ENCODE measurements around the gene MAPKAPK3. TPM values are rescaled to one million over a fixed set of nuclear protein-coding genes. Genes with fewer than 3 reads are reported as not detected.

MAPKAPK3 gene
- total RNA-seq, 1 donor from 2014 or later, result 60.8 TPM

- no peak for TF ChIP-seq CTCF (IDR thresholded peaks at IDR 0.05)
- H3K4me1 ChIP-seq, result peaks cover 47% of the 10 kb centered on the region
- peak; percentile 93 for DNase-seq
- intact Hi-C loops (cut with DNase I), result no loop called here
- H3K4me3 ChIP-seq, result no peak overlapping the region
- H3K36me3 ChIP-seq, result peaks cover 15% of the 10 kb centered on the region
- no peaks in the 10 kb centered on the region for H3K27me3 ChIP-seq
- ATAC-seq, result peak; percentile 81
- peak overlapping the region; percentile 87 for H3K27ac ChIP-seq
- no peaks in the 10 kb centered on the region for H3K9me3 ChIP-seq
Measured at GRCh38 chr3:50583897-50584296, 33.1 kb upstream of the MAPKAPK3 start.

- H3K4me3 ChIP-seq, result no peak overlapping the region
- no peaks in the 10 kb centered on the region for H3K9me3 ChIP-seq
- peaks cover 15% of the 10 kb centered on the region for H3K36me3 ChIP-seq
- DNase-seq (no peak), ATAC-seq (peak; percentile 2)
- no peak for TF ChIP-seq CTCF (IDR thresholded peaks at IDR 0.05)
- intact Hi-C loops (cut with DNase I), result no loop called here
- H3K4me1 ChIP-seq, result peaks cover 50% of the 10 kb centered on the region
- H3K27me3 ChIP-seq, result no peaks in the 10 kb centered on the region
- H3K27ac ChIP-seq, result peak overlapping the region; percentile 87
Measured at GRCh38 chr3:50584391-50584790, 32.6 kb upstream of the MAPKAPK3 start.

DNA sequence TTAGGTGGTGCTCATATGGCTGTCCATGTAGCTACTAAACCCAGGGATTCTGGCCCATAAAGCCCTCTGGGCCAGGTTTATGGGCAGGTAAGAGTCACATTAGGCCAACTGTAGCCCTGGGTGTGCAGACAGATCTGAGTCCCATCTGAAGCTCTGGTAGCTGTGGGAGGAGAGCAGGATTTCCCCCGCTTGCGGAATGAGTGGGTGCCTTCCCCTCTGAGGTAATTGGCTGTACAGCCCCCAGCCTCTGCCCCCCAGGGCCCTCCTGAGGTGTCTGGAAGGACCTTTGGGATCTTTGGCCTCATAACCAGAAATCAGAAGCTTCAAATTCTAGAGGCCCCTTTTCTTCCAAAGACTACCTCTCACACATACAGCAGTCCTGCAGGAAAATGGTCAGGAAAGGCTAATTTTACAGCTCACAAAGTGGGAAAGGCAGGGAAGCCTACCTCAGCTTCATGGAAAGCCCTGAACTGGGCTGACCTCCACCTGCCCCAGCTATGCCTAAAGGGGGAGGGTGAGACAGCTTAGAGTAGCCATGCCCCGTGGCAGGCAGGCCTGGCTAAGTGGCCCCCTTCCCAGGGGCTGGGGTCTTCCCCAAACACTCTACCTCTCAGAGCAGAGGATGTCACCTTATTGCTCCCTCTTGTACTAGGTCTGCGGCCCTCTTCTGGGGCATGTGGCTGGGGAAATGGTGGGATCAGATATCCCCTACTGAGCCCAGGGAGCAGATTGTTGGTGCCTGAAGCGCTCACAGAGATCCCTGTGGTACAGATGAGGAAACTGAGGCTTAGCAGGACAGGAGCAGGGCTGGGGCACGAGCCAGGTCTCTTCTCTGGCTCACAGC, 30.8 kb upstream of the MAPKAPK3 start:
- H3K27me3 ChIP-seq, result no peaks in the 10 kb centered on the region
- H3K4me3 ChIP-seq, result no peak overlapping the region
- peak overlapping the region; percentile 87 for H3K27ac ChIP-seq
- H3K4me1 ChIP-seq, result peaks cover 59% of the 10 kb centered on the region
- ATAC-seq (no peak), DNase-seq (no peak)
- H3K9me3 ChIP-seq, result no peaks in the 10 kb centered on the region
- no peak for TF ChIP-seq CTCF (IDR thresholded peaks at IDR 0.05)
- peaks cover 7% of the 10 kb centered on the region for H3K36me3 ChIP-seq
- intact Hi-C loops (cut with DNase I), result no loop called here

DNA sequence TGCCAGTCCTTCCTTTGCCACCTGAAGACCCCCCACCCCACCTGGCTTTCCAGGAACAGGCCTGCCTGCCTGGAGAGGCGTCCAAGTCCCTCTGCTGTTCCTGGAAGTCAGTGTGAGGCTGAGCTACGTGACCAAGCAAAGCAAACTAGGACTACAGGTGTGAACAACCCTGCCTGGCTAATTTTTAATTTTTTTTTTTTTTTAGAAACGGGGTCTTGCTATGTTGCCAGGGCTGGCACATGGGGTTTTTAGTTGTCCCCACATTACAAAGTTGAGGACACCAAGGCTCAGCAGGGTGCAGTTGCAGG, 30.2 kb upstream of the MAPKAPK3 start:
- H3K4me1 ChIP-seq, result peaks cover 62% of the 10 kb centered on the region

DNA sequence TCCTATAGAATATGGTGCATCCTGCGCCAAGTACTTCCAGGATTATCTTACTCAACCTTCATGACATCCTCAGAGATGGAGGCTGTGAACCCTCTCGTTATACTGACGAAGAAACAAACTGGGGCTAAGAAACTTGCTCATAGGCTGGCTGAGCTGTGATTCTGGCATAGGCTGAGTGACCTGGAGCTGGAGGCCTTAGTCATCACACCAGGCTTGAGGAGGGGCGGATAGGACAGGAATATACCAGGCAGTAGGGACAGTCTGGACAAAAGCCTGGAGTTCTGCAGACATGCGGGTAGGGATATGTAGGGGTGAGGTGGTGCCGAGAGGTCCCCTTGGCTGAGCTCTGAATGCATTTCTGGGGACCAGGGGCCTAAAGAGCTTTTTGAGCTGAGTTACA, 29.6 kb upstream of the MAPKAPK3 start:
- Histone ChIP-seq H3K27me3 (no peaks in the 10 kb centered on the region), H3K4me1 (peaks cover 65% of the 10 kb centered on the region), H3K9me3 (no peaks in the 10 kb centered on the region), H3K27ac (no peak overlapping the region), H3K36me3 (no peaks in the 10 kb centered on the region), H3K4me3 (no peak overlapping the region)
- intact Hi-C loops (cut with DNase I), result no loop called here
- no peak for ATAC-seq
- DNase-seq, result no peak
- TF ChIP-seq CTCF (IDR thresholded peaks at IDR 0.05), result no peak

More for the DNA sequence above, 30.2 kb upstream of the MAPKAPK3 start:
- Histone ChIP-seq H3K27ac (peak overlapping the region; percentile 87), H3K4me3 (no peak overlapping the region), H3K36me3 (peaks cover 2% of the 10 kb centered on the region), H3K9me3 (no peaks in the 10 kb centered on the region), H3K27me3 (no peaks in the 10 kb centered on the region)
- no peak for TF ChIP-seq CTCF (IDR thresholded peaks at IDR 0.05)
- ATAC-seq, result no peak
- intact Hi-C loops (cut with DNase I), result no loop called here
- DNase-seq, result no peak

All from upper lobe of right lung (tissue), 1 donor.